SH-SY5Y (cell line): ENCODE results near the gene BANP.

Experiments
- GATA2 ChIP-seq: IDR thresholded peaks from 2 replicates; pipeline ENCODE4 v1.6.1; 2011; ENCODE audit warnings: mild to moderate bottlenecking, low read depth, low read length
- GATA3 ChIP-seq: IDR thresholded peaks from 2 replicates; pipeline ENCODE4 v1.6.1; 2011; ENCODE audit warnings: low read depth, mild to moderate bottlenecking, low read length, moderate library complexity

DNA sequence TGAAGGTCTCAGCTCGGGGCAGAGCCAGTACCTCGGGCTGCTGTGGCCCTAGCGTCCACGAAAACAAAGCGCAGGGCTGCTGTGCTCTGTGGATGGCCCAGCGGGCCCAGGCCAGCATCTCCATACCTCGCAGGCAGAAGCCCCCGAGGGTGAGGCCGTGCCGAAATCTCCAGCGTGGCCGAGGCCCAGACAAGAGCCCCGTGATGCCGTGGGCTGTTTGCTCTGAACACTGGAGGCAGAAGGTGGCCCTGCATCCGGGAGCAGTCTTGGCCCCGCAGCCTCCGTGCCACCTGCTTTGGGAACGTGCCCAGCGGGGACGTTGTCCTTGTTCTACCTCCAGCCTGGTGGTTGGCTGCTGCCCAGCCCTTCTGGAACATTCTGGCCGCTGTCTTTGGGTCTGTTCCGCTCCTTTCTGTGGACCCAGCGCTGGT is 121.4 kb downstream of the BANP start:
- no peak for TF ChIP-seq GATA2
- no peak for TF ChIP-seq GATA3
